H1 (cell line): ENCODE measurements around the gene GAGE12H. TPM values are rescaled to one million over a fixed set of nuclear protein-coding genes. Genes with fewer than 3 reads are reported as not detected.
A peak's percentile ranks its signal among the peaks of the same experiment; 100 is the strongest.

Experiments
- EP300 ChIP-seq, 2 experiments: IDR thresholded peaks; 1 replicate in 1 of 2; 2 replicates in 1 of 2; pipeline ENCODE4 v1.6.1; 2011 to 2012; ENCODE audit warnings: low read depth in 2 of 2, low read length in 2 of 2, mild to moderate bottlenecking in 2 of 2, borderline replicate concordance in 1 of 2, inconsistent platforms in 1 of 2, moderate library complexity in 1 of 2
- FOSL1 ChIP-seq: IDR thresholded peaks from 2 replicates; pipeline ENCODE4 v1.6.1; 2011; ENCODE audit warnings: mild to moderate bottlenecking, low read depth, low read length, moderate library complexity; ENCODE audit not compliant: insufficient read depth
- NRF1 ChIP-seq: IDR thresholded peaks from 2 replicates; pipeline ENCODE4 v1.6.1; 2011; ENCODE audit warnings: mild to moderate bottlenecking, low read depth, low read length, improper control_type of control experiment
- RBBP5 ChIP-seq: IDR thresholded peaks from 2 replicates; pipeline ENCODE4 v1.7.1; 2012; ENCODE audit warnings: low read depth, mild to moderate bottlenecking, inconsistent platforms, low read length, moderate library complexity, borderline replicate concordance
- polyA plus RNA-seq, 7 experiments: library from polyadenylated mRNA; depleted of rRNA in 3 of 7; stranded (reverse) in 5 of 7; unstranded in 2 of 7; fragments of >200 nt in 5 of 7; fragments of 200-250 nt in 2 of 7; gene quantifications; 1 replicate in 5 of 7; 2 replicates in 1 of 7; 4 replicates in 1 of 7; pipeline versions ENCODE4 v1.2.1 to v1.2.3, GENCODE V29; 2011 to 2013; ENCODE audit warnings: missing spikeins in 2 of 7, mixed read lengths in 2 of 7
- small RNA-seq: library from polyadenylated mRNA; stranded (forward); fragments of <200 nt; extraction: miRNeasy Mini kit (QIAGEN cat#:217004); gene quantifications from one replicate; pipeline ENCODE3, GENCODE V24; 2013; ENCODE audit not compliant: insufficient read depth
- total RNA-seq: library from RNA; stranded (reverse); fragmentation: NEBNext Ultra II Directional; extraction: Animal tissue kit (Norgen Biotek cat#: 25700); gene quantifications from 2 replicates; pipeline ENCODE4 v1.2.1, GENCODE V29; 2021
- TF ChIP-seq, protein P1 (sequence below), 3 experiments: IDR thresholded peaks; 1 replicate in 2 of 3; 2 replicates in 1 of 3; pipeline versions ENCODE4 v1.5.1 to v1.6.1; 2011; ENCODE audit warnings: low read length in 3 of 3, mild to moderate bottlenecking in 3 of 3, inconsistent platforms in 2 of 3, low read depth in 1 of 3, moderate library complexity in 1 of 3; ENCODE audit not compliant: insufficient read depth in 1 of 3; ENCODE audit errors: control extremely low read depth in 1 of 3

Gene GAGE12H
- total and polyA plus RNA-seq, 2 of the 8 experiments (the other 6 are each of a cell fraction or from before 2014, with no cell fraction given): not detected

DNA sequence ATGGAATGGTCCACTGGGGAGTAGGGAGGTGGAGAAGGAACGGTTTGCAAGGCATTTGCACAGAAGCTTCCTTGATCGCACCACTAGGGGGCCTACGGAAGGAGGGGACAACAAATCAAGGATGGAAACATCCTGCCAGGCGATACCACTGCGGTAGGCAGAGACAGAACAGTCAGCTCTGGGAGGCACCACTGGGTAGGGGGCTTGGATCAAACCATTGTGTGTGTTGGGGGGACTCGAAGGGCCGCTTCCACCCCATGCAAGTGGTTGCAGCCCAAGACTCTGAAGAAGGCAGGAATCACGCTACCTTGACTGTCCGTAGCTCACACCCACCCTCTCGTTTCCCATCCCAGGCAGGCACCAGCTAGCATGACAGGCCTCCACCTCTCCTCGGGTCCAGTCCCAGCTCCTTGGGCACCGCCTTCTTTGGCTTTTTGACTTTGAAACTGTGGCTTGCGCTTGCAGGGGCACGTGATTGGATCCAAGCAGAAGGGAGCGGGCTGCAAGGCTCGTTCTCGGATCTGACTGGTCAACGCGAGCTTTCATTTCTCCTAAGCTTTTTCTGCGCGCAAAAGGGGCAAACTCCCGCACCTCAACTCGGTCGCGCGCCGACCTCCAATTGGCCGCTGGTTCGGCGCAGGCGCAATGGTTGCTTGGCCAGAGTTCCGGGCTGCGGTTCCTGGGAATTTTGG lies 47.5 kb downstream of the GAGE12H start (continued):
- TF ChIP-seq, protein P1, sequence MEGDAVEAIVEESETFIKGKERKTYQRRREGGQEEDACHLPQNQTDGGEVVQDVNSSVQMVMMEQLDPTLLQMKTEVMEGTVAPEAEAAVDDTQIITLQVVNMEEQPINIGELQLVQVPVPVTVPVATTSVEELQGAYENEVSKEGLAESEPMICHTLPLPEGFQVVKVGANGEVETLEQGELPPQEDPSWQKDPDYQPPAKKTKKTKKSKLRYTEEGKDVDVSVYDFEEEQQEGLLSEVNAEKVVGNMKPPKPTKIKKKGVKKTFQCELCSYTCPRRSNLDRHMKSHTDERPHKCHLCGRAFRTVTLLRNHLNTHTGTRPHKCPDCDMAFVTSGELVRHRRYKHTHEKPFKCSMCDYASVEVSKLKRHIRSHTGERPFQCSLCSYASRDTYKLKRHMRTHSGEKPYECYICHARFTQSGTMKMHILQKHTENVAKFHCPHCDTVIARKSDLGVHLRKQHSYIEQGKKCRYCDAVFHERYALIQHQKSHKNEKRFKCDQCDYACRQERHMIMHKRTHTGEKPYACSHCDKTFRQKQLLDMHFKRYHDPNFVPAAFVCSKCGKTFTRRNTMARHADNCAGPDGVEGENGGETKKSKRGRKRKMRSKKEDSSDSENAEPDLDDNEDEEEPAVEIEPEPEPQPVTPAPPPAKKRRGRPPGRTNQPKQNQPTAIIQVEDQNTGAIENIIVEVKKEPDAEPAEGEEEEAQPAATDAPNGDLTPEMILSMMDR (IDR thresholded peaks at IDR 0.05; ENCODE audit: control extremely low read depth in 1 of 3, insufficient read depth in 1 of 3, low read depth in 1 of 3, low read length in 3 of 3): peak; percentile 42 to 54 (median 45)
- no peak for TF ChIP-seq RBBP5
- no peak for TF ChIP-seq NRF1
- no peak for TF ChIP-seq FOSL1
- TF ChIP-seq EP300 (IDR thresholded peaks at IDR 0.05; ENCODE audit: borderline replicate concordance in 1 of 2, low read depth in 2 of 2, low read length in 2 of 2): peak in 1 of 2 experiments; percentile 70; a peak in 1 of 3 replicates
- TF ChIP-seq, all 59 proteins: peak for 6

Small RNA genes lying within 50 kb of the gene (small RNA-seq; reads per million reads assigned to genes)
- gene GAGE12B: not detected

Other genes starting within 250 kb of the GAGE12H start
- not detected in 2 replicates for gene GAGE13, start 248.4 kb upstream of the GAGE12H start, total RNA-seq
- gene GAGE13, start 248.4 kb upstream of the GAGE12H start, polyA plus RNA-seq (2011; rRNA removed): not detected in 2 replicates
- gene GAGE12C, start 47.8 kb upstream of the GAGE12H start, total RNA-seq: not detected in 2 replicates
- not detected in 2 replicates for gene GAGE12C, start 47.8 kb upstream of the GAGE12H start, polyA plus RNA-seq (2011; rRNA removed)
- gene GAGE12D, start 38.2 kb upstream of the GAGE12H start, total RNA-seq: not detected in 2 replicates
- gene GAGE12D, start 38.2 kb upstream of the GAGE12H start, polyA plus RNA-seq (2011; rRNA removed): not detected in 2 replicates
- not detected in 2 replicates for gene GAGE12E, start 28.7 kb upstream of the GAGE12H start, total RNA-seq
- not detected in 2 replicates for gene GAGE12E, start 28.7 kb upstream of the GAGE12H start, polyA plus RNA-seq (2011; rRNA removed)
- gene GAGE12F, start 19.1 kb upstream of the GAGE12H start, total RNA-seq: not detected in 2 replicates
- gene GAGE12F, start 19.1 kb upstream of the GAGE12H start, polyA plus RNA-seq (2011; rRNA removed): not detected in 2 replicates
- not detected in 2 replicates for gene GAGE12G, start 9.5 kb upstream of the GAGE12H start, total RNA-seq
- not detected in 2 replicates for gene GAGE12G, start 9.5 kb upstream of the GAGE12H start, polyA plus RNA-seq (2011; rRNA removed)
- not detected in 2 replicates for gene GAGE2A, start 9.5 kb downstream of the GAGE12H start, total RNA-seq
- gene GAGE2A, start 9.5 kb downstream of the GAGE12H start, polyA plus RNA-seq (2011; rRNA removed): not detected in 2 replicates
- gene GAGE1, start 19.1 kb downstream of the GAGE12H start, total RNA-seq: not detected in 2 replicates
- gene GAGE1, start 19.1 kb downstream of the GAGE12H start, polyA plus RNA-seq (2011; rRNA removed): not detected in 2 replicates
- gene PAGE1, start 116.0 kb downstream of the GAGE12H start, total RNA-seq: not detected in 2 replicates
- gene PAGE1, start 116.0 kb downstream of the GAGE12H start, polyA plus RNA-seq (2011; rRNA removed): not detected in 2 replicates
- not detected in 2 replicates for gene PAGE4, start 249.4 kb downstream of the GAGE12H start, total RNA-seq
- 0.50 and 0.53 TPM in 2 replicates for gene PAGE4, start 249.4 kb downstream of the GAGE12H start, polyA plus RNA-seq (2011; rRNA removed)